Measurements from ENCODE around the gene MYO1H.

MYO1H gene

DNA sequence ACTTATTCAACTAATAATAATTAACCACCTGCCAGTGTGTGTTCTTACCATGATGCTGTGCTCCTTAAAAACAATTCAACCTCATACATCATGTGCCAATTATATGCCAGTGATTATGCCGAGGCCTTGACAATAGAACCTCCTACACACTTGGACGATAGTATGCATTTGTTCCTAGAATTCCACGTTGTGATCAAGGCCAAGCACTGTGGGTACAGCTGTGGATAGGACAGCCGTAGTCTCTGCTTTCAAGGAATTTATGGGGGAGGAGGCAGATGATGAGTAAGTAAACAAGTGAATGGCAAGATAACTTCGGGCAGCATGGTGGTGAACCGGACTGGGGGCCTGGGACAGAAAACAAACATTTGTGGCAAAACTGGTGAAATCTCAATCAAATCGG, 18.0 kb upstream of the MYO1H start:
- DNase-seq (ENCODE audit: low read depth), result no peak
- H3K4me3 ChIP-seq (replicated peaks; ENCODE audit: low read depth, low read length), result no peak overlapping the region
- TF ChIP-seq, protein P1, sequence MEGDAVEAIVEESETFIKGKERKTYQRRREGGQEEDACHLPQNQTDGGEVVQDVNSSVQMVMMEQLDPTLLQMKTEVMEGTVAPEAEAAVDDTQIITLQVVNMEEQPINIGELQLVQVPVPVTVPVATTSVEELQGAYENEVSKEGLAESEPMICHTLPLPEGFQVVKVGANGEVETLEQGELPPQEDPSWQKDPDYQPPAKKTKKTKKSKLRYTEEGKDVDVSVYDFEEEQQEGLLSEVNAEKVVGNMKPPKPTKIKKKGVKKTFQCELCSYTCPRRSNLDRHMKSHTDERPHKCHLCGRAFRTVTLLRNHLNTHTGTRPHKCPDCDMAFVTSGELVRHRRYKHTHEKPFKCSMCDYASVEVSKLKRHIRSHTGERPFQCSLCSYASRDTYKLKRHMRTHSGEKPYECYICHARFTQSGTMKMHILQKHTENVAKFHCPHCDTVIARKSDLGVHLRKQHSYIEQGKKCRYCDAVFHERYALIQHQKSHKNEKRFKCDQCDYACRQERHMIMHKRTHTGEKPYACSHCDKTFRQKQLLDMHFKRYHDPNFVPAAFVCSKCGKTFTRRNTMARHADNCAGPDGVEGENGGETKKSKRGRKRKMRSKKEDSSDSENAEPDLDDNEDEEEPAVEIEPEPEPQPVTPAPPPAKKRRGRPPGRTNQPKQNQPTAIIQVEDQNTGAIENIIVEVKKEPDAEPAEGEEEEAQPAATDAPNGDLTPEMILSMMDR (IDR thresholded peaks at IDR 0.05; ENCODE audit: low read length, missing control alignments), result no peak

DNA sequence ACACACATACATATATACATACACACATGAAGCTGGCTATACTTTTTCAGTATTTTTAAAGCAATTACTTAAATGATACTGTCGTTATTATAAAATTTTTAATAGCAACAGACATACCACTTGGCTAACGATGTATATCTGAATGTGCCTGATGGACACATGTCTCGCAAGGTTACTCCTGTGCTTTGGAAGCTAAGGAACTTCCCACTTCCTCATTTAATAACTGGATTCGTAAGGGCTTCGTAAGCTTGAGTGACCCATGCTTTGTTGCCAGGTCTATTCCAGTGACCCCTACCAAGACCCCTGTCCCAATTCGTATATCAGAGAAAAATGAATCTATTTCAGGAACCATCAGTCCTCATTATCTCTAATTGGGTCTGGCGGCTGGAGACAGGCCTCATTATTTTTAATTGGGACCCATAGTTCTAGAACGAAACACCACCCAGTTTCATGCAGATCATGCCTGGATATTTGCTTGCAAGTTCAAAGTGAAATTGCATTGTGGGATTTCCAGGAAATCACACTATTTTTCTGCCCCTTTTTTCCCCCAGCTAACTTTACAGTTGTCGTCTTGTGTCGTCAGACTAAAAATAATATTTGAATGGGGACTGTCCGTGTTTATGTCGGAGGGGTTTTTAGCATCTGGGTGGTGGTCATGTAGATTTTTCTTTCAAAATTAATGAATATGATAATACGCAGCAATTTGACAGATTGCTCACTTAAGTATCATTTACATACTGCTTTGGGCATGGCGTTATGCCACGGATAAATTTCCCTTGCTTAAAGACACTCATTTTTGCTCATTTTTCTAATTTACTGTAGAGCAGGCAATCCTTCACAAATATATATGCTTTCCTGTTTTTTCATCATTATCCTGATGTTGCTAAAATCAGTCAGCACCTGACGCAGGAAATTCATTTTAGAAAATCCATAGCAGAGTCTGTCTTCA, 17.1 kb upstream of the MYO1H start:
- no peak overlapping the region for H3K4me3 ChIP-seq (replicated peaks; ENCODE audit: low read depth, low read length)
- DNase-seq (ENCODE audit: low read depth), result no peak
- TF ChIP-seq, protein P1 (IDR thresholded peaks at IDR 0.05; ENCODE audit: low read length, missing control alignments), result no peak

GRCh38 chr12:109331301-109331952, 16.3 kb upstream of the MYO1H start:
- DNase-seq (ENCODE audit: low read depth), result peak; percentile 3
- no peak overlapping the region for H3K4me3 ChIP-seq (replicated peaks; ENCODE audit: low read depth, low read length)
- TF ChIP-seq, protein P1 (IDR thresholded peaks at IDR 0.05; ENCODE audit: low read length, missing control alignments), result no peak

DNA sequence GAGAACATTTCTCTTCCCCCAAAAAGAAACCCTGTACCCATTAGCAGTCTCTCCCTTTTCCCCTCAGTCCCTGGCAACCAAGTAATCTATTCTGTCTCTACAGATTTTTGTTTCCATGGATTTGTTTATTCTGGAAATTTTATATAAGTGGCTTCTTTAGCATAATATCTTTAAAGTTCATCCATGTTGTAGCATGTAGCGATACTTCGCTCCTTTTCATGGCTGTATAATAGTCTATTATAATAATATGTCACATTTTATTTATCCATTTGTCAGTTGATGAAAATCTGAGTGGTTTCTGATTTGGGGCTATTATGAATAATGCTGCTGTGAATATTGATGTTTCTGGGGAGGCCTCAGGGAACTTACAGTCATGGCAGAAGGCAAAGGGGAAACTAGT, 12.8 kb upstream of the MYO1H start:
- DNase-seq (ENCODE audit: low read depth), result no peak
- TF ChIP-seq, protein P1 (IDR thresholded peaks at IDR 0.05; ENCODE audit: low read length, missing control alignments), result no peak

GRCh38 chr12:109336593-109336992, 11.1 kb upstream of the MYO1H start:
- TF ChIP-seq, protein P1 (IDR thresholded peaks at IDR 0.05; ENCODE audit: low read length, missing control alignments), result no peak

More for the DNA sequence above, 12.8 kb upstream of the MYO1H start:
- no peak overlapping the region for H3K4me3 ChIP-seq (replicated peaks; ENCODE audit: low read depth, low read length)

DNA sequence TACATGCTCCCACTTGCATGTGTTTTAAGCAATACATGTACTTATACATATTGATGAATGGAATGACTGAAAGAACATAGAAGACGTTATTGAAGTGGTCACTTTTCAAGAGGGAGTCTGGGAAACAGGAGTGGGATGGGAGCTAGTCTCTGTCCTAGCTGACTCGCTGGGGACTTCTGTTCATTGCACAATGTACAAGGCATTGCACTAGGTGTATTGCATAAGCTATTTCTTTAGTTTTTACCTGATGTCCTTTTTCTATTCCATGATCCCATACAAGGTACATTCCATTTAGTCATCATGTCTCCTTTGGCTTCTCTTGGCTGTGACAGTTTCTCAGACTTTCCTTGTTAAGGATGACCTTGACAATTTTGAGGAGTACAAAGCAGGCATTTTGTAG, 4.0 kb upstream of the MYO1H start:
- no peak for DNase-seq (ENCODE audit: low read depth)
- no peak overlapping the region for H3K4me3 ChIP-seq (replicated peaks; ENCODE audit: low read depth, low read length)
- TF ChIP-seq, protein P1 (IDR thresholded peaks at IDR 0.05; ENCODE audit: low read length, missing control alignments), result no peak

More at GRCh38 chr12:109336593-109336992, 11.1 kb upstream of the MYO1H start:
- no peak for DNase-seq (ENCODE audit: low read depth)
- no peak overlapping the region for H3K4me3 ChIP-seq (replicated peaks; ENCODE audit: low read depth, low read length)

Data from fibroblast of pulmonary artery (primary cell).